Prostate gland (tissue), 2 donors: ENCODE data around the gene RNF41. TPM values are rescaled to one million over a fixed set of nuclear protein-coding genes. Genes with fewer than 3 reads are reported as not detected.

Experiments used
- DNase-seq: peaks from one replicate; pipeline ENCODE4 v3.0.0-alpha.2; 2019; ENCODE audit warnings: low spot score
- H3K27ac ChIP-seq, 2 donors: fragments of 200-600 bp; sonication (generic); 2 replicates each; pipeline ENCODE4 v1.5.1; 2017 to 2019
- H3K27me3 ChIP-seq: fragments of 200-600 bp; sonication (generic); replicated peaks from 2 replicates; pipeline ENCODE4 v1.5.1; 2019; ENCODE audit not compliant: insufficient read depth
- H3K36me3 ChIP-seq, 2 donors: fragments of 200-600 bp; sonication (generic); 1 replicate in 1 of 2; 2 replicates in 1 of 2; pipeline versions ENCODE4 v1.5.1 to v1.8.1; 2017 to 2019
- H3K4me1 ChIP-seq: fragments of 200-600 bp; sonication (generic); replicated peaks from 2 replicates; pipeline ENCODE4 v1.5.1; 2019
- H3K4me3 ChIP-seq, 2 donors: fragments of 200-600 bp; sonication (generic); 2 replicates each; pipeline ENCODE4 v1.5.1; 2017 to 2019
- H3K9me3 ChIP-seq: fragments of 200-600 bp; sonication (generic); 2 replicates; pipeline ENCODE4 v1.5.1; 2017
- POLR2A ChIP-seq: fragments of 450-650 bp; IDR thresholded peaks from one replicate; pipeline ENCODE4 v1.6.1; 2016; ENCODE audit warnings: antibody characterized with exemption, mild to moderate bottlenecking
- POLR2AphosphoS5 ChIP-seq: sonication (generic); formaldehyde crosslinking; IDR thresholded peaks from one replicate; pipeline ENCODE4 v1.6.1; 2017; ENCODE audit warnings: antibody characterized with exemption
- WGBS: methylation state at CpG from one replicate; pipeline ENCODE4 v1.1.5; 2018; 5-methylcytosine and 5-hydroxymethylcytosine counted together
- intact Hi-C: fragments of 100-400 bp; cut with DNase I; formaldehyde crosslinking; loops from one replicate; pipeline ENCODE4 v1.14.2; 2022
- total RNA-seq, 2 donors: library from RNA; depleted of rRNA; stranded (reverse); fragments of >200 nt; gene quantifications; one replicate each; pipeline ENCODE4 v1.1.0, GENCODE V29; 2016
- TF ChIP-seq, protein P1 (sequence below), 4 experiments: fragments of 200-600 bp in 2 of 4; fragments of 450-650 bp in 2 of 4; sonication (generic) in 2 of 4; IDR thresholded peaks; 1 replicate in 3 of 4; 2 replicates in 1 of 4; pipeline ENCODE4 v1.5.1; 2016 to 2019; ENCODE audit warnings: antibody characterized with exemption in 4 of 4, mild to moderate bottlenecking in 2 of 4, moderate library complexity in 2 of 4

The RNF41 gene
- total RNA-seq, 2 donors from 2014 or later = 74.4 to 90.4 TPM

DNA sequence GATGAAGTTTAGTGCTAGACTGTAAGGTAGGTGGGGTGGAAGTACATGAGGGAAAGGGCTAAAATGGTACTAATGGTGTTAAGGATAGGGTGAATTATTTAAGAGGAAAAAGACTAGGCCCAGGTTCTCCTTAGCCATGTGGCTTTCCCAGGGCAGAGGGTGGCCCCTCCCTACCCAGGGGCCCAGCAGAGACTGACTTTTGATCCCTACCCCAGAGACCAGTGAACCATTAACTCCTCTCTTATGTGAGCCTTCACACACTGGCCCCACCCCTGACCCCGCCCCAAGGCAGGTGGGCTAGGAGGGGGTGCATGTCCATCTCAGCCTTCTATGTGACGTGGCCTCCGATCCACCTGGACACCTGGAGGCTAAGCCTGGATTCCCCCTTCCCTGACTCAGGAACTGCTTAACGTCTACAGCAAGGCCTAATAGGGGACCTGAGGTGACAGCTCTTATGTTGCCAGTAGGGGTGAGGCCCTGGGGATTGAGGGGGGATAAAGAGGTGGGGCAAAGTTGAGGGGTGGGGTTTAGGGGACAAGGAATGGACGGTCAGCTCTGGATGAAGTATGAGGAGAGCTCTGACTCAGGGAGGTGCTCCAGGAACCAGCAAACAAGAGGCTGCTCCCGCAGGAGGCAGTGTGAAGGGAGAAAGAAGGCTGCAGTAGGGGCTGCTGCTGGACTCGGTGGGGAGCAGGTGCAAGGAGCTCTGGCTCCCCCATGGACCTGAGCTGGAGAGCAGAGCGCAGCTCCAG lies 8.9 kb upstream of the RNF41 start:
- Histone ChIP-seq H3K9me3 (no peaks in the 10 kb centered on the region), H3K4me1 (no peaks in the 10 kb centered on the region), H3K36me3 (no peaks in the 10 kb centered on the region), H3K27me3 (no peaks in the 10 kb centered on the region), H3K4me3 (no peak overlapping the region), H3K27ac (no peak overlapping the region)
- intact Hi-C loops = no loop called here
- 65% methylated on average over 8 of the region's 8 CpGs for WGBS
- DNase-seq = no peak
- no peak for TF ChIP-seq POLR2A
- TF ChIP-seq, protein P1, sequence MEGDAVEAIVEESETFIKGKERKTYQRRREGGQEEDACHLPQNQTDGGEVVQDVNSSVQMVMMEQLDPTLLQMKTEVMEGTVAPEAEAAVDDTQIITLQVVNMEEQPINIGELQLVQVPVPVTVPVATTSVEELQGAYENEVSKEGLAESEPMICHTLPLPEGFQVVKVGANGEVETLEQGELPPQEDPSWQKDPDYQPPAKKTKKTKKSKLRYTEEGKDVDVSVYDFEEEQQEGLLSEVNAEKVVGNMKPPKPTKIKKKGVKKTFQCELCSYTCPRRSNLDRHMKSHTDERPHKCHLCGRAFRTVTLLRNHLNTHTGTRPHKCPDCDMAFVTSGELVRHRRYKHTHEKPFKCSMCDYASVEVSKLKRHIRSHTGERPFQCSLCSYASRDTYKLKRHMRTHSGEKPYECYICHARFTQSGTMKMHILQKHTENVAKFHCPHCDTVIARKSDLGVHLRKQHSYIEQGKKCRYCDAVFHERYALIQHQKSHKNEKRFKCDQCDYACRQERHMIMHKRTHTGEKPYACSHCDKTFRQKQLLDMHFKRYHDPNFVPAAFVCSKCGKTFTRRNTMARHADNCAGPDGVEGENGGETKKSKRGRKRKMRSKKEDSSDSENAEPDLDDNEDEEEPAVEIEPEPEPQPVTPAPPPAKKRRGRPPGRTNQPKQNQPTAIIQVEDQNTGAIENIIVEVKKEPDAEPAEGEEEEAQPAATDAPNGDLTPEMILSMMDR (IDR thresholded peaks at IDR 0.05) = no peak
- no peak for TF ChIP-seq POLR2AphosphoS5

DNA sequence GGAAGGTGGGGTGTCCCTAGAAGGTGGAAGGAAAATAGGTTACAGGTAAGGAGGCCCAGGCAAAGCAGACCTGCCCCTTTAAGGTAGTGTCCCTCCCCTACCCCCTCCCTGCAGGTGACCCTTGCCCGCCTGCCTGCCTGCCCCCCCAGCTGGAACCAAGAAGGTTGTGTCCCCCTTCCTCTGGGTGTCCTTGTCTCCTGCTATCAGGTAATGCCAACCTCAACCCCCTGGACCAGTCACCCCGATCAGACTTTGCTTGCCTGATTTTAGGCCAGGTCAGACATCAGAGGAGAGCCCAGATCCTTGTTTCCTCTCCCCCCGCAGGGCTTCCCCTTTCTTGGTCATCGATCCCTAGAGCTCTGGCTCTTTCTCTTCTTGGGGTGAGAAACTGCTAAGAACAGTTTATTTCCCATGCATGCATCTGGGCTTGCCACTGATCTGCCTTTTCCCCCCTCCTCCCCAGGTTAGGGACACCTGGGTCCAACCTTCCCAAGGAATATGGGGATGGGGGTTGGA lies 8.3 kb upstream of the RNF41 start, which contains the start of gene SLC39A5:
Gene SLC39A5, plus strand, starts transcription at position 136 of the 516 bp plus-strand sequence. CDS start 1,224 bp downstream, outside the sequence.
- no peaks in the 10 kb centered on the region for H3K4me1 ChIP-seq
- no peaks in the 10 kb centered on the region for H3K36me3 ChIP-seq
- intact Hi-C loops = no loop called here
- no peak for DNase-seq
- H3K9me3 ChIP-seq = no peaks in the 10 kb centered on the region
- H3K27me3 ChIP-seq = no peaks in the 10 kb centered on the region
- TF ChIP-seq, protein P1 (IDR thresholded peaks at IDR 0.05) = no peak
- TF ChIP-seq POLR2A (no peak), POLR2AphosphoS5 (no peak)
- no peak within 1 kb of the TSS for H3K4me3 ChIP-seq
- H3K27ac ChIP-seq = no peak within 1 kb of the TSS
- 72% methylated on average over 4 of the region's 4 CpGs for WGBS

DNA sequence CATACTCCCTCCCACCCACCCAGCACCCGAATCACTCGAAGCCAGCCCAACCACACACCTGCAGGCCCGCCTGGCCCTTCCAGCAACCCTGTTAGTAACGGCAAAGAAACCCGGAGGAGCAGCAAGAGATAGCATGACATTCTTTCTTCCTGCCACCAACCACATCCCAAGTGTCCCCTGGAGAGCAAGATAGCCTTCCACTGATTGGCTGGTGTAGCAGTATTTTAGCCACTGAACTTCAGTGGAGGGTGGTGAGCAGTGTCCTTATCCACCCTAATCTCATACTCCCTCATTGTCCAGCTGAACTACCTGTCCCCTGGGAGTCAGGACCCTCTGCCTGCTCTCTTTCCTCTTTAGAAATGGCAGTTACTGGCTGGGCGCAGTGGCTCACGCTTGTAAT lies 7.4 kb upstream of the RNF41 start:
- Histone ChIP-seq H3K9me3 (no peaks in the 10 kb centered on the region), H3K27ac (no peak overlapping the region), H3K4me3 (no peak overlapping the region), H3K36me3 (no peaks in the 10 kb centered on the region), H3K27me3 (no peaks in the 10 kb centered on the region), H3K4me1 (no peaks in the 10 kb centered on the region)
- intact Hi-C loops = no loop called here
- TF ChIP-seq, protein P1 (IDR thresholded peaks at IDR 0.05) = no peak
- no peak for TF ChIP-seq POLR2AphosphoS5
- TF ChIP-seq POLR2A = no peak
- no peak for DNase-seq
- 85% methylated on average over 7 of the region's 7 CpGs for WGBS

DNA sequence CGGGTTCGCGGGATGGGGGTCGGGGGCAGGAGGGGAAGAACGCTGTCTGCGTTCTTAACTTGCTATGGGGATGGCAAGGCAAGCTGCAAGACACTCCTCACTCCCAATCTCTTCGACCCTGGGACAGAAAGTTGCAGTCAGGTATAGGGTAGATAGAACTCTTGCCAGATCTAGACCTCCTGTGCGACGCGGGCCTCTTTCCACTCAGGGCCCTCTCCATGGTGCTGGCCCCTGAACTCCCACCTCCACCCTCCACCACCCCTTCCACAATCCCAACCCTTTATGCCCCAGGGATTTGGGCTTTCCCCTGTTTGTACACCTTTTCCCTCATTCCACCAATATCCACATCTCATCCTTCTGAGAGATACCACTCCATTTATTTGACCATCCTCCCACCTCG lies 3.2 kb upstream of the RNF41 start:
- no peaks in the 10 kb centered on the region for H3K36me3 ChIP-seq
- peak overlapping the region in 1 of 2 donors; percentile 71 for H3K27ac ChIP-seq
- no peaks in the 10 kb centered on the region for H3K4me1 ChIP-seq
- intact Hi-C loops = loop anchor here (2.0 kb wide), 2 partner anchors 32 to 106 kb away; partner anchors contain the start of gene ZC3H10
- no peak for TF ChIP-seq POLR2A
- TF ChIP-seq POLR2AphosphoS5 = no peak
- TF ChIP-seq, protein P1 (IDR thresholded peaks at IDR 0.05) = no peak
- H3K9me3 ChIP-seq = no peaks in the 10 kb centered on the region
- H3K4me3 ChIP-seq = peak overlapping the region; percentile 46 to 47
- no peaks in the 10 kb centered on the region for H3K27me3 ChIP-seq
- 60% methylated on average over 11 of the region's 11 CpGs for WGBS
- no peak for DNase-seq
